ENCODE results near the gene LDHAL6A. TPM values are rescaled to one million over a fixed set of nuclear protein-coding genes. Genes with fewer than 3 reads are reported as not detected.
"Not testable (repeated sequence)": the region's sequence is repeated elsewhere in the genome, so short reads cannot be mapped to it uniquely, and the experiment has no call there.

The LDHAL6A gene
- polyA plus RNA-seq (2013): 1.0 TPM

DNA sequence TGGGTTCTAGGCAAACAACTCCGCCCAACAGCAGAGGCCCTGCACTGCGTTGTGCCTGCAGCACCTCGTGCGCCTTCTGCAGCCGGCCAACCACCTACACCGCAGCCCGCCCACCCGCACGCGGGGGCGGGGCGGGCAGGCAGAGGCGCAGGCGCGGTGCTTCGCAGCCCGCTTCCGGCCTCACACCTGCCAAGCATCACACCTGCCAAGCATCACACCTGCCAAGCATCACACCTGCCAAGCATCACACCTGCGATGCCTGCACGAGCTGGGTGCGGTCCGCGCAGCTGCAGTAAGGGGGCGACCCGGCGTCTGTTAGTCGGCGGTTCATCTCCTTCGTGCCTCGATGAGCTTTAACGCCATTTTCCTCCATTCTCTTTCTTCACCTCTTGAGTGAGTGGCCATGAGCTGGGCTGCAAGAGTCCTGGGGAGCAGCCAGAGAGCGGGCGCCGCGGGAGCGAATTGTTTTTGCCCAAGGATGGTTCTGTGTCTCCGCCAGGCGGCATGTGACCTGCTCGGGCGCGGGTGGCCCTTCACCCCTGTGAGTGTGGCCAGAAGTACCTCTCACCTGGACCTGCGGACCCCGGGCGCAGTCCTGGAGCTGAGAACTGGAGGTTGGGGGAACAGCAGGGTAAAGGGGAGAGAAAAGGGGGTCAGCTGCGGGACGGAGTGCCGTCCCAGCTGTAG is at the start of gene LDHAL6A:
TSS of gene LDHAL6A (plus strand) at position 171 of the 687 bp plus-strand sequence. CDS start 825 bp downstream, outside the sequence.
- peak; percentile 12 to 36 (median 19) for DNase-seq
- Histone ChIP-seq H3K4me3 (ENCODE audit: control insufficient read depth in 1 of 7, extremely low read depth in 1 of 7, insufficient read depth in 4 of 7, low read depth in 2 of 7, low read length in 6 of 7) (peak within 1 kb of the TSS in 4 of 7 experiments; percentile 39 to 55 (median 46)), H3K27me3 (replicated peaks in 2 of 5; ENCODE audit: control insufficient read depth in 4 of 5, insufficient read depth in 5 of 5, low read length in 4 of 5) (peaks cover 0 to 3% (median 0%) of the 10 kb centered on the region in 5 experiments), H3K4me1 (ENCODE audit: control extremely low read depth in 1 of 4, control insufficient read depth in 4 of 4, insufficient read depth in 4 of 4, low read length in 3 of 4) (no peaks in the 10 kb centered on the region), H3K9me3 (ENCODE audit: control extremely low read depth in 1 of 5, control insufficient read depth in 4 of 5, insufficient read depth in 2 of 5, low read depth in 1 of 5, low read length in 4 of 5) (no peaks in the 10 kb centered on the region), H3K36me3 (ENCODE audit: control insufficient read depth in 4 of 4, insufficient read depth in 4 of 4, low read length in 3 of 4) (no peaks in the 10 kb centered on the region), H3K27ac (ENCODE audit: insufficient read depth in 1 of 2, low read depth in 1 of 2, low read length in 2 of 2, poor library complexity in 1 of 2, severe bottlenecking in 2 of 2) (no peak within 1 kb of the TSS)
- POLR2A ChIA-PET: no interaction called here
- 72% methylated on average over 33 of the region's 47 CpGs for WGBS (ENCODE audit: insufficient coverage)
- CTCF ChIA-PET: interaction anchor here (0.6 kb wide), 1 partner anchor 60 kb away, joined by 3 read pairs; no protein-coding TSS in a partner anchor

DNA sequence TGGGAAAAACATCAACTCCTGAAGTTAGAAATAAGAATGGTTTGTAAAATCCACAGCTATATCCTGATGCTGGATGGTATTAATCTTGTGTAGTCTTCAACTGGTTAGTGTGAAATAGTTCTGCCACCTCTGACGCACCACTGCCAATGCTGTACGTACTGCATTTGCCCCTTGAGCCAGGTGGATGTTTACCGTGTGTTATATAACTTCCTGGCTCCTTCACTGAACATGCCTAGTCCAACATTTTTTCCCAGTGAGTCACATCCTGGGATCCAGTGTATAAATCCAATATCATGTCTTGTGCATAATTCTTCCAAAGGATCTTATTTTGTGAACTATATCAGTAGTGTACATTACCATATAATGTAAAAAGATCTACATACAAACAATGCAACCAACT is 48.3 kb upstream of the LDHAL6A start:
- H3K4me1 ChIP-seq (ENCODE audit: control extremely low read depth in 1 of 4, control insufficient read depth in 4 of 4, insufficient read depth in 4 of 4, low read length in 3 of 4); H3K9me3 ChIP-seq (ENCODE audit: control extremely low read depth in 1 of 5, control insufficient read depth in 4 of 5, insufficient read depth in 2 of 5, low read depth in 1 of 5, low read length in 4 of 5); H3K27me3 ChIP-seq (replicated peaks in 2 of 5; ENCODE audit: control insufficient read depth in 4 of 5, insufficient read depth in 5 of 5, low read length in 4 of 5); DNase-seq; H3K4me3 ChIP-seq (ENCODE audit: control insufficient read depth in 1 of 7, extremely low read depth in 1 of 7, insufficient read depth in 4 of 7, low read depth in 2 of 7, low read length in 6 of 7); H3K27ac ChIP-seq (ENCODE audit: insufficient read depth in 1 of 2, low read depth in 1 of 2, low read length in 2 of 2, poor library complexity in 1 of 2, severe bottlenecking in 2 of 2): not testable (repeated sequence)
- 100% methylated on average over 3 of the region's 3 CpGs for WGBS (ENCODE audit: insufficient coverage)
- ChIA-PET POLR2A (interaction anchor here (3.5 kb wide), 1 partner anchor 12 kb away, joined by 16 read pairs; no protein-coding TSS in a partner anchor), CTCF (interaction anchor here (0.6 to 0.8 kb wide), 2 partner anchors 69 to 93 kb away, joined by 3 read pairs; no protein-coding TSS in a partner anchor)
- H3K36me3 ChIP-seq (ENCODE audit: control insufficient read depth in 4 of 4, insufficient read depth in 4 of 4, low read length in 3 of 4): peaks cover 20 to 54% (median 38%) of the 10 kb centered on the region in 4 experiments

DNA sequence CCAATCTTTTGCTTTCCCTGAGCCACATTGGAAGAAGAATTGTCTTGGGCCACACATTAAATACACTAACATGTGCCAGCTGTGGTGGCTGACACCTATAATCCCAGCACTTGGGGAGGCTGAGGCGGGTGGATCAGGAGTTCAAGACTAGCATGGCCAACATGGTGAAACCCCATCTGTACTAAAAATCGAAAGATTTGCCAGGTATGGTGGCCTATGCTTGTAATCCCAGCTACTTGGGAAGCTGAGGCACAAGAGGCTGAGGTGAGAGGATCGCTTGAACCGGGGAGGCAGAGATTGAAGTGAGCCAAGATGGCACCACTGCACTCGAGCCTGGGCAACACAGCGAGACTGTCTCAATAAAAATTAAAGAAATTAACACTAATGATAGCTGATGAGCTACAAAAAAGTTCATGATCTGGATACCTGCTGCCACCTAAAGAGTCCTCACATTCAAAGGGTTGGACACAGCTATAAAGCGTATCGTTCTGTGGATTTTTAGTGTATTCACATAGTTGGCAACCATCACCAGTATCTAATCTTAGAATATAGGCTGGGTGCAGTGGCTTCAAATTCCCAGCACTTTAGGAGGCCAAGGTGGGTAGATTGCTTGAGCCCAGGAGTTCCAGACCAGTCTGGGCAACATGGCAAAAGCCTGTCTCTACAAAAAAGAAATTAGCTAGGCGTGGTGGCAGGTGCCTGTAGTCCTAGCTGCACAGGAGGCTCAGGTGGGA is 46.9 kb upstream of the LDHAL6A start:
- Histone ChIP-seq H3K27ac (ENCODE audit: insufficient read depth in 1 of 2, low read depth in 1 of 2, low read length in 2 of 2, poor library complexity in 1 of 2, severe bottlenecking in 2 of 2) (no peak overlapping the region), H3K27me3 (replicated peaks in 2 of 5; ENCODE audit: control insufficient read depth in 4 of 5, insufficient read depth in 5 of 5, low read length in 4 of 5) (no peaks in the 10 kb centered on the region), H3K9me3 (ENCODE audit: control extremely low read depth in 1 of 5, control insufficient read depth in 4 of 5, insufficient read depth in 2 of 5, low read depth in 1 of 5, low read length in 4 of 5) (no peaks in the 10 kb centered on the region), H3K4me1 (ENCODE audit: control extremely low read depth in 1 of 4, control insufficient read depth in 4 of 4, insufficient read depth in 4 of 4, low read length in 3 of 4) (peaks cover 0 to 7% (median 0%) of the 10 kb centered on the region in 4 experiments), H3K36me3 (ENCODE audit: control insufficient read depth in 4 of 4, insufficient read depth in 4 of 4, low read length in 3 of 4) (peaks cover 11 to 41% (median 26%) of the 10 kb centered on the region in 4 experiments), H3K4me3 (ENCODE audit: control insufficient read depth in 1 of 7, extremely low read depth in 1 of 7, insufficient read depth in 4 of 7, low read depth in 2 of 7, low read length in 6 of 7) (no peak overlapping the region)
- ChIA-PET CTCF (interaction anchor here (0.6 to 1.3 kb wide), 4 partner anchors 45 to 87 kb away, joined by 3 to 4 read pairs (median 3); partner anchors contain the start of genes GTF2H1 and HPS5), POLR2A (interaction anchor here (3.5 kb wide), 1 partner anchor 13 kb away, joined by 16 read pairs; no protein-coding TSS in a partner anchor)
- WGBS (ENCODE audit: insufficient coverage): 100% methylated on average over 9 of the region's 9 CpGs
- DNase-seq: no peak

- H3K36me3 ChIP-seq (ENCODE audit: control insufficient read depth in 4 of 4, insufficient read depth in 4 of 4, low read length in 3 of 4): no peaks in the 10 kb centered on the region
- H3K27ac ChIP-seq (ENCODE audit: insufficient read depth in 1 of 2, low read depth in 1 of 2, low read length in 2 of 2, poor library complexity in 1 of 2, severe bottlenecking in 2 of 2): no peak overlapping the region
- ChIA-PET CTCF (no interaction called here), POLR2A (no interaction called here)
- peaks cover 0 to 5% (median 0%) of the 10 kb centered on the region in 4 experiments for H3K4me1 ChIP-seq (ENCODE audit: control extremely low read depth in 1 of 4, control insufficient read depth in 4 of 4, insufficient read depth in 4 of 4, low read length in 3 of 4)
- WGBS (ENCODE audit: insufficient coverage): 100% methylated on average over 1 of the region's 3 CpGs
- no peak for DNase-seq
- H3K9me3 ChIP-seq (ENCODE audit: control extremely low read depth in 1 of 5, control insufficient read depth in 4 of 5, insufficient read depth in 2 of 5, low read depth in 1 of 5, low read length in 4 of 5): no peaks in the 10 kb centered on the region
- H3K27me3 ChIP-seq (replicated peaks in 2 of 5; ENCODE audit: control insufficient read depth in 4 of 5, insufficient read depth in 5 of 5, low read length in 4 of 5): no peaks in the 10 kb centered on the region
- no peak overlapping the region for H3K4me3 ChIP-seq (ENCODE audit: control insufficient read depth in 1 of 7, extremely low read depth in 1 of 7, insufficient read depth in 4 of 7, low read depth in 2 of 7, low read length in 6 of 7)
Measured at GRCh38 chr11:18416459-18416858, 39.2 kb upstream of the LDHAL6A start.

DNA sequence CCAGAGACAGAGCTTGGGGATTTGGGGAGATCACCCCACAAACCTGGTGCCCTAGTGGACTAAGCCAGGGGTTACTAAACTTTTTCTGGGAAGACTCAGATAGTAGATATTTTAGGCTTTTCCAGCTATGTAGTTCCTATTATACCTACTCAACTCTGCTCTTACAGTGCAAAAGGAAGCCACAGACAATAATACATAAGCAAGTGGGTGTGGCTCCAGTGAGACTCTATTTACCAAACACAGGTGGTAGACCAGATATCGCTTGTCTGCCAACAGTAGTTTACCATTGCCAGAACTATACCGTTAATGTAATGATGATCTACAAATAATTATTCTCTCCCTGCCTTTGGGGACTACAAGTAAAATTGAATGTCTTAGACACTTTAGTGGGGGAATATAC is 36.6 kb upstream of the LDHAL6A start:
- no peaks in the 10 kb centered on the region for H3K4me1 ChIP-seq (ENCODE audit: control extremely low read depth in 1 of 4, control insufficient read depth in 4 of 4, insufficient read depth in 4 of 4, low read length in 3 of 4)
- no peaks in the 10 kb centered on the region for H3K36me3 ChIP-seq (ENCODE audit: control insufficient read depth in 4 of 4, insufficient read depth in 4 of 4, low read length in 3 of 4)
- H3K4me3 ChIP-seq (ENCODE audit: control insufficient read depth in 1 of 7, extremely low read depth in 1 of 7, insufficient read depth in 4 of 7, low read depth in 2 of 7, low read length in 6 of 7): no peak overlapping the region
- no CpG with 5 or more reads among the region's 2 CpGs for WGBS (ENCODE audit: insufficient coverage)
- H3K9me3 ChIP-seq (ENCODE audit: control extremely low read depth in 1 of 5, control insufficient read depth in 4 of 5, insufficient read depth in 2 of 5, low read depth in 1 of 5, low read length in 4 of 5): no peaks in the 10 kb centered on the region
- ChIA-PET CTCF (no interaction called here), POLR2A (interaction anchor here (0.6 kb wide), 1 partner anchor 29 kb away, joined by 3 read pairs; no protein-coding TSS in a partner anchor)
- no peak for DNase-seq
- H3K27ac ChIP-seq (ENCODE audit: insufficient read depth in 1 of 2, low read depth in 1 of 2, low read length in 2 of 2, poor library complexity in 1 of 2, severe bottlenecking in 2 of 2): no peak overlapping the region
- no peaks in the 10 kb centered on the region for H3K27me3 ChIP-seq (replicated peaks in 2 of 5; ENCODE audit: control insufficient read depth in 4 of 5, insufficient read depth in 5 of 5, low read length in 4 of 5)

DNA sequence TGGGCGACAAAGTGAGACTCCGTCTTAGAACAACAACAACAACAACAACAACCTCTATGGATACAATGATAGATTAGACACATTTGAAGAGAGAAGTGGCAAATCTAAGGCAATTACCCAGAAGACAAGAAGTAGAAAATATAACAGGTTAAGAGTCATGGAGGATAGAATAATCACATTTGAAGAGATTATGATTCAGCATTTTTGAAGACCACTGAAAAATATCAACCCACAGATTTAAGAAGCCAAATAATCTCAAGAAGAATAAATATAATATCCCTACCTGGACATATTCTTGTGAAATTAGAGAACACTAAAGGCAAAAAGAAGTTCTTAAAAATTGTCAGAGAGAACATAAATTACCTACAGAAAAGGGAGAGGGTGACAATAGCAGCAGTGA is 35.6 kb upstream of the LDHAL6A start:
- POLR2A ChIA-PET: interaction anchor here (0.7 kb wide), 1 partner anchor 120 kb away, joined by 4 read pairs; no protein-coding TSS in a partner anchor
- CTCF ChIA-PET: no interaction called here
- H3K27me3 ChIP-seq (replicated peaks in 2 of 5; ENCODE audit: control insufficient read depth in 4 of 5, insufficient read depth in 5 of 5, low read length in 4 of 5): no peaks in the 10 kb centered on the region
- H3K36me3 ChIP-seq (ENCODE audit: control insufficient read depth in 4 of 4, insufficient read depth in 4 of 4, low read length in 3 of 4): no peaks in the 10 kb centered on the region
- DNase-seq: no peak
- WGBS (ENCODE audit: insufficient coverage): no CpG with 5 or more reads among the region's 2 CpGs
- no peaks in the 10 kb centered on the region for H3K9me3 ChIP-seq (ENCODE audit: control extremely low read depth in 1 of 5, control insufficient read depth in 4 of 5, insufficient read depth in 2 of 5, low read depth in 1 of 5, low read length in 4 of 5)
- H3K4me1 ChIP-seq (ENCODE audit: control extremely low read depth in 1 of 4, control insufficient read depth in 4 of 4, insufficient read depth in 4 of 4, low read length in 3 of 4): no peaks in the 10 kb centered on the region
- H3K27ac ChIP-seq (ENCODE audit: insufficient read depth in 1 of 2, low read depth in 1 of 2, low read length in 2 of 2, poor library complexity in 1 of 2, severe bottlenecking in 2 of 2): no peak overlapping the region
- no peak overlapping the region for H3K4me3 ChIP-seq (ENCODE audit: control insufficient read depth in 1 of 7, extremely low read depth in 1 of 7, insufficient read depth in 4 of 7, low read depth in 2 of 7, low read length in 6 of 7)

DNA sequence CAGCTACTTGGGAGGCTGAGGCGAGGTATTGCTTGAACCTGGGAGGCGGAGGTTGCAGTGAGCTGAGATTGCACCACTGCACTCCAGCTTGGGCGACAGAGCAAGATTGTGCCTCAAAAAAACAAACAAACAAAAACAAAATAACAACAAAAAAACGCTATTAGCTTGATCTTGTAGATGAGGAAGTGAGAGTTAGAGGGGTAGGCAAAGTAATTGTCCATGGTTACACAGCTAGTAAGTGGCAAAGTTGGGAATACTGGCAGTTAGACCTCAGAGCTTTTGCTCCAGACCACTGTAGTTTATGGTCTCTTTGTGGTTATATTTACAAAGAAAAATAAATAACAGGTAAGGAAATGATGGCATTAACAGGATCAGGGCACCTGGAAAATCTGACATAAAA is 28.4 kb upstream of the LDHAL6A start:
- POLR2A ChIA-PET: no interaction called here
- CTCF ChIA-PET: no interaction called here
- no peak overlapping the region for H3K4me3 ChIP-seq (ENCODE audit: control insufficient read depth in 1 of 7, extremely low read depth in 1 of 7, insufficient read depth in 4 of 7, low read depth in 2 of 7, low read length in 6 of 7)
- no peaks in the 10 kb centered on the region for H3K9me3 ChIP-seq (ENCODE audit: control extremely low read depth in 1 of 5, control insufficient read depth in 4 of 5, insufficient read depth in 2 of 5, low read depth in 1 of 5, low read length in 4 of 5)
- H3K27me3 ChIP-seq (replicated peaks in 2 of 5; ENCODE audit: control insufficient read depth in 4 of 5, insufficient read depth in 5 of 5, low read length in 4 of 5): no peaks in the 10 kb centered on the region
- H3K4me1 ChIP-seq (ENCODE audit: control extremely low read depth in 1 of 4, control insufficient read depth in 4 of 4, insufficient read depth in 4 of 4, low read length in 3 of 4): peaks cover 0 to 2% (median 0%) of the 10 kb centered on the region in 4 experiments
- H3K27ac ChIP-seq (ENCODE audit: insufficient read depth in 1 of 2, low read depth in 1 of 2, low read length in 2 of 2, poor library complexity in 1 of 2, severe bottlenecking in 2 of 2): no peak overlapping the region
- H3K36me3 ChIP-seq (ENCODE audit: control insufficient read depth in 4 of 4, insufficient read depth in 4 of 4, low read length in 3 of 4): no peaks in the 10 kb centered on the region
- DNase-seq: no peak
- WGBS (ENCODE audit: insufficient coverage): 100% methylated on average over 1 of the region's 4 CpGs

All from common myeloid progenitor, CD34-positive (primary cell).